Activated CD4-positive, alpha-beta T cell treated with anti-CD3 and anti-CD28 coated beads, Interleukin-2, Interleukin-6, amounts not matched to agents 100 ng/mL and 50 ng/mL, durations not matched to agents 16 hours and 8 hours (primary cell): ENCODE data around the gene SPRYD3.

ENCODE experiments used
- DNase-seq: peaks from one replicate; pipeline ENCODE4 v3.0.0-alpha.2; 2020

Gene SPRYD3

DNA sequence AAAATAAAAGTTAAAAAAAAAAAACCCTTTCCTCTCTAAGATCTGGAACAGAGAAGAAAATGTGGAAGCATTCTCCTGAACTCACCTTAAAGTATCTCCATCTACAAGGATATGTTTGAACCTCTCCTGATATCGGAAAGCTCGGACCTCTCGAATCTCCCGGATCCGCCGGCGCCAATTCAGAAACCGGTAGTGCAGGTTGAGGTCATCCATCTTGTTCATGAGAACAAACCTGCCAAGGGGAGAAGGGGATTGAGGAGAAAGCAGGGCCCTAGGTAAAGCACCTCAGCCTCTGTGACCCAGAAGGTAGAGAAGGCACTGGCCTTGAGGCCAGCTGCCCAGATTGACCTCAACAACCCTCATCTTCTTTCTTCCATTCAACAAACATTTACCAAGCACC is 2.2 kb downstream of the SPRYD3 start:
- no peak for DNase-seq

- DNase-seq, result no peak
These were observed 2.7 kb downstream of the SPRYD3 start for GRCh38 chr12:53076461-53076860.

DNA sequence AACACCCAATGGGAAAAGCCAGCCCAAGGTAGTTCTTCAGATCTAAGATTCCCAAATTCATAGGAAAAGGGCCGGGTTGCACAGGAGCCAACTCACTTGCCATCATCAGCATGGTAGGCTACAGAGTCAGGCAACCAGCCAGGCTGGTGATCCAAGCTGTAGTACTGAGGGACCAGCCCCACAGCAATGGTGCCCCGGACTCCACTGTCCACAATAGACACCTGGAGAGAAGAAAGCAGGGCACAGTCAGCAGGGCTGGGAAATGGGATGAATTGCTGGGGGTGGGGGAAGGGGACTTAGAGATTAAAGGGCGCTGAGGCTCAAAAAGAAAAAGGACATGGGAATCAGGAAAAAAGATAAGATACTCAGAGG is 4.2 kb downstream of the SPRYD3 start:
- DNase-seq, result no peak

- DNase-seq, result no peak
These were observed 4.7 kb downstream of the SPRYD3 start for GRCh38 chr12:53074283-53074998.

- DNase-seq, result no peak
These were observed 5.3 kb downstream of the SPRYD3 start for GRCh38 chr12:53073881-53074280.

DNA sequence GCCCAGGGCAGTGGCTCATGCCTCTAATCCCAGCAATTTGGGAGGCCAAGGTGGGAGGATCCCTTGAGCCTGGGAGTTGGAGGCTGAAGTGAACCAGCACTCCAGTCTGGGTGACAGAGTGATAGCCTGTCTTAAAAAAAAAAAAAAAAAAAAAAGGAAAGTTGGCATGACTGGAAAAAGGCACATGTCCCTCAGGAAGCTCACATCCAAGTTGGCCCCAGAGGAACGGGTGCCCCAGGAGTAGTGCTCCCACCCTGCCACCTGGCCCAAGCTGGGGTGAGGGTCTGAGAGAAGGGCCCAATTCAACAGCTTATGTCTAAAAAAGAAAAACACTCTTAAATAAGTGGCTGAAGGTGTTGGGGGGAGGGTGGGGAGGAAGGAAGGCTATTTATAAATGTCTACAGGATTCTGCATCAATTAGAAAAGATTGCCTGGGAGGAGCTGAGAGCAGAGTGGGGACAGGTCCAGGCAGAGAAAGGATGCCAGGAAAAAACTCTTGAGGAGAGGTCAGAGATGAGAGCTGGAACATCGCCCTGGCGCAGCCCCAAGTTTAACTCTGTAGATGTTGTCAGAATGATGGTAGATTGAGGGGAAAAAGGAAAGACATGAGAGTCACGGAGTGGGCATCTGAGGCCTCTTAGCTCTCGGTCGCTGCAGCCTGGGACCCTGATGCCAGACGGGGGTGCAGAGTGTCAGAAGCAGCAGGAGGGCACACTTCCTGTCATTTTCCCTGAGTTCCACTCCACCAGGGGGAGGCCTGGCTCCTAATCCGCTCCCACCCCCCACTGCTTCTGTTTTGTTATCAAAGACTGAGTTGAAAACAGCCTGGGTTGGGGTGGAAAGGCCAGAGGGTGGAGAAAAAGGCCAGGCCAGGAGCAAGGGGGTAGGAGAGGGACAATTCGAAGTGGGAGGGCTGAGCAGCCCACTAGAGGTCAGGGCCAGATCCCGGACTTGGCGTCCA is 7.3 kb downstream of the SPRYD3 start:
- no peak for DNase-seq

GRCh38 chr12:53070877-53071492 is 8.2 kb downstream of the SPRYD3 start:
- DNase-seq, result no peak

GRCh38 chr12:53069621-53070410 is 9.4 kb downstream of the SPRYD3 start:
- no peak for DNase-seq

DNA sequence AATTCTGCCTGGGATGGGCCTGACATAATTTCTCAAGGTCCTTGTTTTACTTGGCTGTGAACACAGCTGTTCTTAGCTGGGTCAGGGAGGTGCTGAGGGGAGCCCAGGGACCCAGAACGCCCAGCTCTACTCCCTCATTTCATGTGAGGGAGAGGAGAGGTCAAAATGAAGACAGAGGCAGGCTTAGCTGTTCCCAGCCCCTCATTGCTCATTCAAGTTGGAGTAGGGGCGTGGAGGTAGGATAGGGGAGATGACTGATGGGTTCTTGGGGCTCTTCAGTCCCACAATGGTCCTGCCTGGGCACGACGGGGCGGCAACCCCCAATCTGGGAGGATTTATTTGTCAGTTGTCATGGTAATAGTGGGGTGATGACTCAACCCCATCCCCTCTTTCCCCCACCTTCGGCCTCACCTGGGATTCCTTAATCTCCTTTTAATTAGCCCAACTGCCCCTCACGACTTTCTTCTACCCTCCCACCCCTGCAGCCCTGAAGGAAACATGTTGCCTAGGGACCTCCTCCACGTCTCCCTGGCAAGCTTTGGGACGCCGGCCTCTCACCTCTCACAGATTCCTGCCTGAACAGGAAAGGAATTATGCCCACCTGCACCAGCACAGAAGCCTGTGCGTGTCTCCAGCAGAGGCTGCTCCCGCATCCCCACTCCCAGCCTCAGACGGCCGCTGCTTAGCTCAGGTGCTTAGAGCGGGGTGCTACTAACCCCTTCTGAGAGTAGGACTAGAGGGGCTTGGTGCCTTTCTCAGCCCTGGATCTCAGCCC is 10.2 kb downstream of the SPRYD3 start:
- no peak for DNase-seq

DNA sequence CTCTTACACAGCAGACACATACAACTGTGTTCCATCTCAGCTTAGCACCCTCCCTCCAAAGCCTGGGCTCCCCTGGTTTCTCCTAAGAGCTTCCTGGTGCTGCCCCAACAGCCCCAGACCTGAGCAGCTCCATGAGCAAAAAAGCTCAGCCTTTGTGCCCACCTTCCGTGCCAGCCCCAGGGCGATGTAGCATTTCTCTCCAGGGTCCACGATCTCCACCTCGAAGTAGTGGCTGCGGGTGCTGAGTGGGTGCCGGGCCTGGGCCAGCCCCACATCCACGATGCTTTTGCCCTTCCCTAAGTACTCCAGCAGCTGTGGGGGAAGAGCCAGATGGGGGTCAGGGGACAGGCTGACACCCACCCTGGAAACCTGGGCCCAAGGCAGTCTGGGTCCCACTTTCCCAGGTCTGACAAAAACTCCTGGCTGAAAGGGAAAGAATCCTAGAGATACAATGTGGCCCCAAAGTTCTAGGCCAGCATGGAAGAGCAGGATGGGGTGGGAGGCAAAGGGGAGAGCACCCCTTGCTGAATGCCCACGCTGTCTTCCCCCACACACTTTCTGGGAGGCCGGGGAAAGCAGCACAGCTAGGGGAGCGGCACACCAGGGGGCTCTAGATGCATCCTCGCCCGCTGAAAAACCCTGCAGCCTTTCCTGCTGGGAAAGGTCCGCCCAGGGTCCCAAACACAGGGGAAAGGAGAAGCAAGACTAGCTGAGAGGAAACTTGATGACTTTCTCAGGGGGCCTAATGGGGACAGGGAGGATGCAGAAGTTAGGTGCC is 11.0 kb downstream of the SPRYD3 start:
- no peak for DNase-seq

GRCh38 chr12:53067074-53067992 is 11.9 kb downstream of the SPRYD3 start:
- no peak for DNase-seq

GRCh38 chr12:53065975-53066931 is 12.9 kb downstream of the SPRYD3 start:
- peak; percentile 75 for DNase-seq

DNA sequence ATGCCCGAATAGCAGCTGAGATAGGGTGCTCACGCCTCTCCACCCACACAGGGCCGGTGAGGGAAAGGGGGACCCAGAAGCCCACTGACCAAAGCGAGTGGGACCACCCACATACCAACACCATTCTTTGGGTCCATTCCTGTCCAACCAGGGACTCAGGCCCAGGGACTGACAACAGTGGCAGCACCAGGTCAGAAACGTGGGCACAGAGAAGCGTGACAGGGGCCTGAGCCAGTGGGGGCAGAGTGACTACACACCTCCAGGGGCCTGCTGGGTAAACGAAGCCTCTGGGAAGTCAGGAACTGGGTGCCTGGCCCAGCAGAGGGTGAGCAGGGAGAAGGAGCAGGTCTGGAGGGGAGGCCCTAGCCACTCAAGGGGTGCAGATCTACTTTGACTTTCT is 13.7 kb downstream of the SPRYD3 start:
- no peak for DNase-seq

DNA sequence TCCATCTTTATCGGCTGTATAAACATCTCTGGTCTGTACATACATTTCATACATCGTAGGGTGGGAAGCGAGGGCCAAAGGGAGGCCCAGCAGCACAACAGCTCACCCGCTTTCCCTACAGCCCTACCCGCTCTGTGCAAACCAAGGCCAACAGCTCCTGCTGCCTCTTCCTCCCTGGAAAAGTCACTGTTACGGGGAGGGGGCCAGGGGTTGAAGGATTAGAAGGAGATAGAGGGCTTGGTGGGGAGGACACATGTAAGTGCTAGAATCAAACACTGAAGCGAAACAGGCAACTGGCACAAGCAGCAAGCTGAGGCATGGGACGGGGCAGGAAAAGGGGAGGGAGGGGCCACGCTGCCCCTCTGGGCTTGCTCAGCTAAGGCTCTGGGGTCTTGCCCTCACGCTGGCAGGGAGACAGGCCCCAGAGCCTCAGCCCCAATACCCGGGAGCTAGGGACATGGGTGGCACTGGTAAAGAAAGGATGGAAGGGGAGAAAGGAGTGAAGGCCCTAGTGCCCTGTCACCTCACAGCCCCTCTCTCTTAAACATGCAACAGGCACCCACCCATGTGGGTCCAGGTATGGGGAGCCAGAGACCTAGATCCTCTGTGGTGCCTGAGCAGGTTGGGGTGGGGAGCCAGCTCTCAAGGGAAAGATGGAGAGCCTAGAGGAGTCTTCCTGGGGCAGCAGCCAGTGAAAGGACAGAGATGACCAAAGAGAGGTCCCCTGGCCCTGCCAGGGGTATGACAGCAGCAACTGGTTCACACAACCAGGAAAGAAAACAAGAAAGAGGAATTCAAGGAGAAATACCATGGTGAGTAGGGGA is 14.4 kb downstream of the SPRYD3 start:
- no peak for DNase-seq

- DNase-seq, result no peak
These were observed 15.2 kb downstream of the SPRYD3 start for GRCh38 chr12:53063708-53064612.

GRCh38 chr12:53062977-53063707 is 16.0 kb downstream of the SPRYD3 start:
- DNase-seq, result no peak
